ENCODE results near the gene MACIR.

DNA sequence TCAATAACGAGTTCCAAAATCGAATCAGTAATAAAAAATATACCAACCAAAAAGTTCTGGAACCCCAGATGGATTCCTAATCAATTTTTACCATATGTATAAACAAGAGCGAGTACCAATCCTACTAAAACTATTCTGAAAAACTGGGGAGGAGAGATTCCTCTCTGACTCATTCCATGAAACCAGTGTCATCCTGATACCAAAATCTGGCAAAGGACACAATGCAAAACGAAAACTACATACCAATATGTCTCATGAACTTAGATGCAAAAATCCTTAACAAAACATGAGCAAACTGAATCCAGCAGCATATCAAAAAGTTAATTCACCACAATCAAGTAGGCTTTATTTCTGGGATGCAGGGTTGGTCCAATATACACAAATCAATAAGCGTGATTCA lies 30.5 kb upstream of the MACIR start:
- TF ChIP-seq, protein P1, sequence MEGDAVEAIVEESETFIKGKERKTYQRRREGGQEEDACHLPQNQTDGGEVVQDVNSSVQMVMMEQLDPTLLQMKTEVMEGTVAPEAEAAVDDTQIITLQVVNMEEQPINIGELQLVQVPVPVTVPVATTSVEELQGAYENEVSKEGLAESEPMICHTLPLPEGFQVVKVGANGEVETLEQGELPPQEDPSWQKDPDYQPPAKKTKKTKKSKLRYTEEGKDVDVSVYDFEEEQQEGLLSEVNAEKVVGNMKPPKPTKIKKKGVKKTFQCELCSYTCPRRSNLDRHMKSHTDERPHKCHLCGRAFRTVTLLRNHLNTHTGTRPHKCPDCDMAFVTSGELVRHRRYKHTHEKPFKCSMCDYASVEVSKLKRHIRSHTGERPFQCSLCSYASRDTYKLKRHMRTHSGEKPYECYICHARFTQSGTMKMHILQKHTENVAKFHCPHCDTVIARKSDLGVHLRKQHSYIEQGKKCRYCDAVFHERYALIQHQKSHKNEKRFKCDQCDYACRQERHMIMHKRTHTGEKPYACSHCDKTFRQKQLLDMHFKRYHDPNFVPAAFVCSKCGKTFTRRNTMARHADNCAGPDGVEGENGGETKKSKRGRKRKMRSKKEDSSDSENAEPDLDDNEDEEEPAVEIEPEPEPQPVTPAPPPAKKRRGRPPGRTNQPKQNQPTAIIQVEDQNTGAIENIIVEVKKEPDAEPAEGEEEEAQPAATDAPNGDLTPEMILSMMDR (IDR thresholded peaks at IDR 0.05), result no peak
- TF ChIP-seq POLR2A (IDR thresholded peaks at IDR 0.05), result no peak
- TF ChIP-seq POLR2AphosphoS5 (IDR thresholded peaks at IDR 0.05), result no peak
